NCI-H1417 treated with DMSO at 0.1 percent for 48 hours (cell line): Measurements from ENCODE around the gene SLC16A11.
"Not testable (repeated sequence)": the region's sequence is repeated elsewhere in the genome, so short reads cannot be mapped to it uniquely, and the experiment has no call there.

ENCODE experiments used
- DNase-seq: peaks from one replicate; lab custom pipeline; 2025; lab: John Stamatoyannopoulos, UW

The SLC16A11 gene, protein sequence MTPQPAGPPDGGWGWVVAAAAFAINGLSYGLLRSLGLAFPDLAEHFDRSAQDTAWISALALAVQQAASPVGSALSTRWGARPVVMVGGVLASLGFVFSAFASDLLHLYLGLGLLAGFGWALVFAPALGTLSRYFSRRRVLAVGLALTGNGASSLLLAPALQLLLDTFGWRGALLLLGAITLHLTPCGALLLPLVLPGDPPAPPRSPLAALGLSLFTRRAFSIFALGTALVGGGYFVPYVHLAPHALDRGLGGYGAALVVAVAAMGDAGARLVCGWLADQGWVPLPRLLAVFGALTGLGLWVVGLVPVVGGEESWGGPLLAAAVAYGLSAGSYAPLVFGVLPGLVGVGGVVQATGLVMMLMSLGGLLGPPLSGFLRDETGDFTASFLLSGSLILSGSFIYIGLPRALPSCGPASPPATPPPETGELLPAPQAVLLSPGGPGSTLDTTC

DNA sequence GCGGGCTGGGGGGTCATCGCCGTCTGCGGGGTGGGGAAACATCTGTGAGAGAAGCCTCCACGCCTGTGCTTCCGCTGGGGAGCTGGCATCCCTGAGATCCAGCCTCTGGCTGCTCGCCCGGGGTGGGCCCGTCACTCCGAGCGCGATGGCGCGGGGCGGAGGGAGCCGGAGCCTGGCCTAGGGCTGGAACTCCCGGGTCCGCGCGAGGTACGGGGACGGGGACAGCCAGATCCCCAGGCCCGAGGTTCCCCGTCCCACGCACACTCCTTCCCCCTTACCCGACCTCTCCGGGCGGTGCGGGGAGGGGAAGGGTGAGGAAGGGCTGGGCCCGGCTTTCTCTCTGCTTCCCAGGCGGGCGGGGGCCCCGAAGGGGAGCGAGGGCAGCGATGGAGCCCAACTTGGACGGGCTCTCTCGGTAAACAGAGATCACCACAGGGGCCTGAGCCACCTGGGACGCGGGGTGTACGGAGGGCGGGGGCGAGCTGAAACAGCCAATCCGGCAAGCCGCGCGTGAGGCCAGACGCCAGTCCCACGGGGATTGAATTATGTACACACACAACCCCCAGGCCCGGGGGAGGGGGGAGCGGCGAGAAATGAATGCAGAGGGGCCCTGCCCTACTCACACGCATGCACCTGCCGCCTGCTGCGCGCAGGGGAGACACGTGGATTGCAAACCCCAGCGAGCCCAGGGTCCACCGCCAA lies at the start of gene SLC16A11:
SLC16A11 (minus strand) TSS at position 596 of the 702 bp plus-strand sequence; CDS start at position 17, 579 bp downstream.
- DNase-seq, result peak; percentile 11

DNA sequence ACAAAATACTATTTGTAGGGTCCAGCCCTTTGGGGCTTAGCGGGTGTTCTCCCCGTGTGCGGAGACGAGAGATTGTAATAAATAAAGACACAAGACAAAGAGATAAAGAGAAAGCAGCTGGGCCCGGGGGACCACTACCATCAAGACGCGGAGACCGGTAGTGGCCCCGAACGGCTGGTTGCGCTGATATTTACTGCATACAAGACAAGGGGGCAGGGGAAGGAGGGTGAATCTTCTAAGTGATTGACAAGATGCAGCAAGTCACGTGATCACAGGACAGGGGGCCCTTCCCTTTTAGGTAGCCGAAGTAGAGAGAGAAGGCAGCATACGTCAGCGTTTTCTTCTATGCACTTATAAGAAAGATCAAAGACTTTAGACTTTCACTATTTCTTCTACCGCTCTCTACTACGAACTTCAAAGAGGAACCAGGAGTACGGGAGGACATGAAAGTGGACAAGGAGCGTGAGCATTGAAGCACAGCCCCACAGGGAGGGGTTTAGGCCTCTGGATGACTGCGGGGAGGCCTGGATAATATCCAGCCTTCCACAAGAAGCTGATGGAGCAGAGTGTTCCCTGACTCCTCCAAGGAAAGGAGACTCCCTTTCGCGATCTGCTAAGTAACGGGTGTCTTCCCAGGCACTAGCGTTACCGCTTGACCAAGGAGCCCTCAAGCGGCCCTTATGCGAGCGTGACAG lies 47.6 kb upstream of the SLC16A11 start:
- DNase-seq, result not testable (repeated sequence)

DNA sequence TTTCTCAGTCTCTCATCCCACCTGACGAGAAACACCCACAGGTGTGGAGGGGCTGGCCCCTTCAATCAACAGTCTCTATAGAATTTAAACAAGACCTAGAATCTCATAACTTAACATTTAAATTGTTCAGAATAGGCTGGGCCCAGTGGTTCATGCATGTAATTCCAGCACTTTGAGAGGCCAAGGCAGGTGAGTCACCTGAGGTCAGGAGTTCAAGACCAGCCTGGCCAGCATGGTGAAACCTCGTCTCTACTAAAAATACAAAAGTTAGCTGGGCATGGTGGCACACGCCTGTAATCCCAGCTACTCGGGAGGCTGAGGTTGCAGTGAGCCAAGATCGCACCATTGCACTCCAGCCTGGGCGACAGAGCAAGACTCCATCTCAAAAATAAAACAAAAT lies 45.7 kb upstream of the SLC16A11 start:
- DNase-seq, result not testable (repeated sequence)

DNA sequence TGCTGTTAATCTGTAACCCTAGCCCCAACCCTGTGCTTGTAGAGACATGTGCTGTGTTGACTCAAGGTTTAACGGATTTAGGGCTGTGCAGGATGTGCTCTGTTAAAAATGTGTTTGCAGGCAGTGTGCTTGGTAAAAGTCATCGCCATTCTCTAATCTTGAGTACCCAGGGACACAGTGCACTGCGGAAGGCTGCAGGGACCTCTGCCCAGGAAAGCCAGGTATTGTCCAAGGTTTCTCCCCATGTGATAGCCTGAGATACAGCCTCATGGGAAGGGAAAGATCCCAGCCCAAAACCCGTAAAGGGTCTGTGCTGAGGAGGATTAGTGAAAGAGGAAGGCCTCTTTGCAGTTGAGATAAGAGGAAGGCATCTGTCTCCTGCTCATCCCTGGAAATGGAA lies 44.5 kb upstream of the SLC16A11 start:
- DNase-seq, result not testable (repeated sequence)

DNA sequence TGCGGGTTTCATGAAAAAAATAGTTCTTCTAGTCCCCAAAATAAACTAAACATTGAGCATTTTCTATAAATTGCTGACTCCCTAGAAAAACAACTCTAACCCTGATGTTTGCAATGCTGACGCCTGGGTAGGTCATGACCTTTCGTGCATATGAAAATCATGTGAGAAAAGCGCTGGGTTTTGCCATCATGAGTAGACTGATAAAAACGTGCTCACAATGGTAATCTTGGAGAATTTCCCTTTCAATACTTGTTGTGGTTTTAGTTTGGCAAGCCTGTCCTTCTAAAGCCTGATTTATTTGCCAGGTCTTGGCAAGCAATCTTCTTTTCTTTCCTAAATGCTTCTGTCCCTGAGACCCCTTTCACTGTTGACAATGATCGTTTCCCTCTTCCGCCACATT lies 40.2 kb upstream of the SLC16A11 start:
- no peak for DNase-seq

DNA sequence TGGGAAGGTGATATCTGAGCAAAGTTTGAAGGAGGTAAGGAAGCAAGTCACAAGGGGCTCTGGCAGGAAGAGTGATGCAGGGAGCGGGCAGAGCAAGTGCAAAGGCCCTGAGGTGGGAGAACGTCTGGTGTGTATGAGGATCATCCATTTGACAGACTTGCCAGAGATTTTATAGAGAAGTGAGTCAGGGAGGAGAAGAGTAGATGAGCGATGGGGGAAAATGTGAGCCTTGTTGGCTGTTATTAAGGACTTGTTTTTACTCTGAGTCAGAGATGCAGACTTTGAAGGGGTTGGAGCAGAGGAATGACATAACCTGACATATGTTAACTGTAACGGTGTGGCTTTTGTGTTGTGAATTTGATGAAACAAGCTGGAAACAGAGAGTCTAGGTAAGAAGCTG lies 39.7 kb upstream of the SLC16A11 start:
- no peak for DNase-seq

DNA sequence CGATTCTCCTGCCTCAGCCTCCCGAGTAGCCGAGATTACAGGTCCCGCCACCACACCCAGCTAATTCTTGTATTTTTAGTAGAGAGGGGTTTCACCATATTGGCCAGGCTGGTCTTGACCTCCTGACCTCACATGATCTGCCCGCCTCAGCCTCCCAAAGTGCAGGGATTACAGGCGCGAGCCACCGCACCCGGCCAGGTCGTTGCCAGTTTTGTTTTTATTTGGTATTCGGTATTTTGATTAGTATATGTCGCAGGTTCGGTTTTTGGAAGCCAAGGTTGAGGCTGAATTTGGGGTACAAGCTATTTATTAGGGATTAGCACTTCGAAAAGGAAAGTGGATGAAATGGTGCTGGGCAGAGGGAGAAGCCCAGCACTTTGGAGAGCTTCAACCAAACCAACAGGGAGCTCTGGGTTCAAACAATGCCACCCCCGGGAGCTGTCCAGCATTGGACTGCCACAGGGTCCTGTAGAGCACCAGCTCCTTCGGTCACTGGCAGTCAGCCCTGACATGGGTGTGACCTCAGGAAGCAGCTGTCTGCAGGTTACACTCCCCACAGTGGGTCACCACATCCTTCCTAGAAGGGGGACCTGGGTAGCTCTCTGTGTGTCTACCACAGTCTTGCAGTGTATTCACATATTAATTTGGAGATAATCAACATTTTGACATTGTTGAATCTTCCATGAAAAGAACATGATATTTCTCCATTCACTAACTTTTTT lies 37.6 kb upstream of the SLC16A11 start:
- DNase-seq, result no peak

DNA sequence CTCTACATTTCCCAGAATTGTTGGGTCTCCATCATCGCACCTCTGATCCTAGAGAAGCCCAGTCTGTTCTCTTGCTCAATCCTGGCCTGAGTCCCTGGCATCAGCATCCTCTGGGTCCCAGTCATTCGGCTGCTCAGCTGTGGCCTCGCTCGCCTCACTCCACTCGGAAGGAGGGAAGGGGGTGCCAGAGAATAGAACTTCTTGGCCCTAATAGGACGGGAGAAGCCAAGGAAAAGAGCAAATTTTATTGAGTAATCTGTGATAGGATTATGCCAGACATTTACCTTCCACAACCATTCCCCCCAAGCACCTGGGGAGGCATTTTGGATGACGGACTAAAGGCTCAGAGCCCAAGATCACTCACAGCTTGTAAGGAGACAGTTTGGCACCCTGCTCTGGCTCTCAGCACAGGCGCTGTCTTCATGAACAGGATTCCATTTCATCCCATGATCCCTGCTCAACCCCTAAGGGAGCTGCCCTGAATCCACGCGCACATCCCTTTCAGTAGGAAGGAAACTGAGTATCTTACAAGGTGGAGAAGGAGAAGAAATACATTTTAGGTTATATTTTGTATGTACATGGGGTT lies 36.7 kb upstream of the SLC16A11 start:
- no peak for DNase-seq

DNA sequence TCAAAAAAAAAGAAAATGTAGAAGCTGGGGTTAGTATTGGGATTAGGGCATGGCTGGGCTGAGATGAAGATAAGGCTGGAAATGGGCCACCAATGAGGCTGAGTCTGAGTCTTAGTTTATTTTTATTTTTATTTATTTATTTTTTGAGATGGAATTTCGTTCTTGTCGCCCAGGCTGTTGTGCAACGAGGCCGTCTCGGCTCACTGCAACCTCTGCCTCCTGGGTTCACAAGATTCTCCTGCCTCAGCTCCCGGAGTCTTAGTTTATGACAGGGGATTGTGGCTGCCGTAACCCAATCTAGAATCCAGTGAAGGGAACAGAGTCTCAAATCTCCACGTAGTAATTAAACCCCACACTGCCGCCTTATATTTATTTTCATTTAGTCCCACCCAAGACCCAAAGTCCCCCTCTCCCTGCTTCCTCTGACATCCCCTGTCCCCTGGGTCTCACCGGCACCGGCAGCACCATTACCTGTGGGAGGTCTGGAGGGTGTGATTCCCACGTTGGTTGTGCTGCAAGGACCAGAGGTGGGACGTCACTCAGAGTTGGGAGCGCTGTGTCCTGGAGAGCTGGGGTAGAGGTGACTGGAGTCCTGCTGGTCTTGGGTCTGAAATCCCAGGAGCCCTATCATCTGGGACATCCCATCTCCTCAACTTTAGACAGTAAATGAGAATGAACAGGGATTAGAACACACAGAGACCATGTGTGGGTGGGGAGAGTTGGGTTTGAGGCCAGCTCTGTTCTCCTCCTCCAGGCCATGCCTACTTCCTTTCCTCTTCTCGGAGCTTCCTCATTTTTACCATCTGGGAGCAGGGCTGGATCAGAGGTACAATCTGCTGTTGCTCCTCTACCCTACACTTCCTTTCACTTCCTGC lies 35.9 kb upstream of the SLC16A11 start, which contains the start of gene CLEC10A:
CLEC10A (minus strand) TSS at position 671 of the 875 bp plus-strand sequence. CDS start 1,439 bp downstream, outside the sequence.
- DNase-seq, result no peak

DNA sequence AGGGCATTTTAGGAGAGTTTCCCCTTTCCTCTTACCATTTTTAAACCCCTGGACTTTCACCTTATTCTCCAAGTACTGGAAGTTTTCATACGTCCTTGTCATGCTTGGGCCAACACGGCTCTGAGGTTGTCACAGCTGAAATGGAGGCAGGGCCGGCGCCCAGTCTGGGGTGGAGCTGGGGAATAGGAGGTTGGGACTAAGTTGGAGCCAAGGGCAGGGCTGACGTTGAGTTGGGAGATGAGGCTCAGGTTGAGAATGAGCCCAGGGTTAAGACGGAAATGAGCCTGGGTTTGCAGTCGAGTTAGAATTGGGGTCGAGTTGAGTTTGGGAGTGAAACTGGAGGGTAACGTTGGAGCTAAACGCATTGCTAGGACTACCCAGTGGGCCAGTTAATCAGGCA lies 34.8 kb upstream of the SLC16A11 start:
- DNase-seq, result no peak

DNA sequence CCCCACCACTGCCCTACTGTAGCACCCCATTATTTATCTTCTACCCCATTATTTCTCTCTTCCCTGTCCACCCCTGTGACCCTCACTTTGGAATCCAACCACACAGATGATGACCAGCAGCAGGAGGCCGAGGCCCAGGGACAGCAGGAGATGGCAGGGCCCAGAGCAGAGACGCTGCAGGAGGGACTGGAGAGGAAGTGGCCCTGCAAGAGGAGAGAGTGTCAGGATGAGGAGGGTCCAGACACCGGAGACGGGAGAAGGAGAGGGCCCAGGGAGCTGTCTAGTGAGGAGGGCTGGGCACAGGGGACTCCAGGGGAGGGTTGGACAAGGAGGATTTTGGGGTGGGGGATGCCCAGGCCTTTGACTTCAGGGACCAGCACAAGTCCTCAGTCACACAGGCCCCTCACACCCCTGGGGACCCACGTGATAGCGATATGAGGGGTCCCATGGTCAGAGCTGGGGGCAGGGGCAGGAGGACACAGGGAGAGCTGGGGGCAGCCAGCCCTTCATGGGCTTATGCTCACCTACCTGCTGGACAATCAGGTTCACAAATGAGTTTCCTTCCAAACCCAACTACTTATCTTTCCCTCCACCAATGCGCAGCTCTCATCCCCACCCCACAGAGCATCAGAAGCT lies 34.1 kb upstream of the SLC16A11 start:
- DNase-seq, result no peak

DNA sequence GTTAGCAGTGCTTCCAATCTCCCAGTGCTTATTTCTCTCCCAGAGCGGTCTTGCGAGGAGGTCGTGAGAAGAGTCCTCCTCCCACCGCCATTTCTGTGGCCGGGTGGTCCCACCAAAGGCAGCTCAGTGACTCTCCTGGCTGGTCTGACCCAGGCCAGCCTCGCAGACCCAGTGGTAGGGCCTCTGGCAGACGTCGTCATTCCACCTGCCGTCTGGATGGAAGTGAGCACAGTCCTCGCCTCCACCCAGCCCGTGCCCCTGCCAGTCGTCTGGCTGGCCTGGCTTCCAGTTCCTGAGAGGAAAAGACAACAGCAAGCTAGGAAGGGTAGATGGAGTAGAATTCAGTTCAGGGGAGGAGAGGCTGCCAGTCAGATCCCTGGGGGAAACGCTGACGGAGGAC lies 31.0 kb upstream of the SLC16A11 start:
- no peak for DNase-seq

DNA sequence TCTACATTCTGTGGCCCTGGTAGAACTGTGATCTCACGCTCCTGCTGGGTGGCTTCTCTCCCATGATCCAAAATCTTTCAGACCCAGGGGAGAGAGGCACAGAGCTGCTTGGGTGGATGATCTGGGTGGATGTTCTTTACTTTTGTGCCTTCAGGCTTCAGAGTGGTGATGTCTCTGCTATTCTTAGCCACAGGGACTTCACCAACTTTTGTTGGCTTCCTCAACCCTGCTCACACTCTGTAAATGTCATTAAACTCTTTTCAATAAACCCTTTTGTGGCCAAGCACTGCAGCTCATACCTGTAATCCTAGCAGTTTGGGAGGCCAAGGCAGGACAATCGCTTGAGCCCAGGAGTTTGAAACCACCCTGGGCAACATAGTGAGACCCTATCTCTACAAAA lies 28.5 kb upstream of the SLC16A11 start:
- DNase-seq, result no peak

DNA sequence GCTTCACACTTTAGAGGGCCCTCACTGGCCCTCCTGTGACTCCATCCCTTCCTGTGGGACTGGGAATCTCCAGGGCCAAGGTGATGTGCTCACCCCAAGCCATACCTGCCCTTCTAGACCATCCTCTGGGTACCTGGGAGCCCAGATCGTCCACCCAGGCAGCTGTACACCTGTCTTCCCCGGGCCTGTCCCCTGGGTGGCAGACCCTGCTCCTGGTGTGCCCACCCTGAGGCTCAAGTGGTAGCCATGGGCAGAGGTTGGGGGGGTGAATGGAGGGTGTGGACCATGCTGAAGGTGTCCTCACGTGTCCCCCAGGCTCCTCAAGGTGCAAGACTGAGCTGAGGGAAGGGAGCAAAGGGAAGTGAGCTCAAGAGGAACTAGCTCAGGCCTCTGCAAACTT lies 26.8 kb upstream of the SLC16A11 start:
- DNase-seq, result no peak

DNA sequence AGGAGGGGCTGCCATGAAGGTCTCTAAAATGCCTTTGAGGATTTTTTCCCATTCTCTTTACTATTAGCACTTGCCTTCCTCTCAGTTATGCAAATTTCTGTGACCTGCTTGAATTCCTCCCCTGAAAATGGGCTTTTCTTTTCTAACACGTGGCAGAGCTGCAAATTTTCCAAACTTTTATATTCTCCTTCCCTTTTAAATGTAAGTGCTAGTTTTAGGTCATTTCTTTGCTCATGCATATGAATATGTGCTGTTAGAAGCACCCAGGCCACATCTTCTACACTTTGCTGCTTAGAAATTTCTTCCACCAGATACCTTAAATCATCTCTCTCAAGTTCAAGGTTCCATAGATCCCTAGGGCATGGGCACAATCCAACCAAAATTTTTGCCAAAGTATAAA lies 24.4 kb upstream of the SLC16A11 start:
- DNase-seq, result no peak

DNA sequence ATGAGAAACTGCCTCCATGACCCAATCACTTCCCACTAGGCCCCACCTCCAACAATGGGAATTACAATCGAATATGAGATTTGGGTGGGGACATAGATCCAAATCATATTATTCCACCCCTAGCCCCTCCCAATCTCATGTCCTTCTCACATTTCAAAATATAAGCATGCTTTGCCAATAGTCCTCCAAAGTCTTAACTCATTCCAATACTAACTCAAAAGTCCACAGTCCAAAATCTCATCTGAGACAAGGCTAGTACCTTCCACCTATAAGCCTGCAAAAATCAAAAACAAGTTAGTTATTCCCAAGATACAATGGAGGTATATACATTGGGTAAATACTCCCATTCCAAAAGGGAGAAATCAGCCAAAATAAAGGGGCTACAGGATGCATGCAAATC lies 23.3 kb upstream of the SLC16A11 start:
- no peak for DNase-seq

DNA sequence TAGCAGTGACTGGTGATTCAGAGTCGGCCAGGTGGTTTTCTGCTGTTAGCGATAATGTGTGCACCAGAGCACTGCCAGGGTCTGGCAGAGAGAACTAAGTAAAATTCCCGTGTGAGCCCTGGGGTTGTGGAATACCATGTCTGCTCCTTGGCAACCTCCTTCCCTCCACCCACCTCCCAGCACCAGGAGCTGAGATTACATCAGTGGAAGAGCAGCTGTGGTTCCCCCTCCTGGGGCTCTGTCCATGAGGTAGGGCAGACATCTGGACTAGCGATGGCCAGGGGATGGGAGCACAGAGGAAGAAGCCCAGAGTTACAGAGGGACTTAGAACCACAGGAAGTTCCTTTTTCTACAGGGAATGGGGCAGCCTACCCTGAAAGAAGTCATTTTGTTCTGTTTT lies 20.4 kb upstream of the SLC16A11 start:
- DNase-seq, result no peak

DNA sequence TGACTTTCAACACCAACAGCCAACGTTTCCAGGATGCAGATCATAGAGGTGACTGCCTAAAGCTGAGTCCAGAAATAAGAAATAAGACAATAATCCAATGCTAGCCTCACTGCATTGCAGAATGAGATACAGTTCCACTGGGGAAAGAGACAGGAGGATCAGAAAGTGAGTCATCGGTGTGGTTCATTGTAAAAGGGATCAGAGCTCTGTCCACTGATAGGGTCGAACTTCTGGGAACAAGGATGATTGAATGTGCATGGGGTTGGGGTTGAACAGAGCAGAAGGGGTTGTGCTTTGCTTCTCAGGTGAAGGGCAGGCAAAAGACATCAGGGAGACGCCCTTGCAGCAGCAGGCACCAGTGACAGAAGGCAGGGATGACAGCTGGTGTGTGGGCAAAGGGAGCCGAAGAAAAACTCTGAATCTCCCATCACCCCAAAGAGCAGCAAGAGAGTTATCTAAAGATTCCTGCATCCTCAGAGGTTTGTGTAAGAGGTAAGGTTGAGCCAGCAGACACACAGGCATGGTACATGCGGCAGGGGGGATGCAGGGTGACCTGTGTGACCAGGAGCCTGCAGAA lies 19.7 kb upstream of the SLC16A11 start:
- DNase-seq, result no peak

DNA sequence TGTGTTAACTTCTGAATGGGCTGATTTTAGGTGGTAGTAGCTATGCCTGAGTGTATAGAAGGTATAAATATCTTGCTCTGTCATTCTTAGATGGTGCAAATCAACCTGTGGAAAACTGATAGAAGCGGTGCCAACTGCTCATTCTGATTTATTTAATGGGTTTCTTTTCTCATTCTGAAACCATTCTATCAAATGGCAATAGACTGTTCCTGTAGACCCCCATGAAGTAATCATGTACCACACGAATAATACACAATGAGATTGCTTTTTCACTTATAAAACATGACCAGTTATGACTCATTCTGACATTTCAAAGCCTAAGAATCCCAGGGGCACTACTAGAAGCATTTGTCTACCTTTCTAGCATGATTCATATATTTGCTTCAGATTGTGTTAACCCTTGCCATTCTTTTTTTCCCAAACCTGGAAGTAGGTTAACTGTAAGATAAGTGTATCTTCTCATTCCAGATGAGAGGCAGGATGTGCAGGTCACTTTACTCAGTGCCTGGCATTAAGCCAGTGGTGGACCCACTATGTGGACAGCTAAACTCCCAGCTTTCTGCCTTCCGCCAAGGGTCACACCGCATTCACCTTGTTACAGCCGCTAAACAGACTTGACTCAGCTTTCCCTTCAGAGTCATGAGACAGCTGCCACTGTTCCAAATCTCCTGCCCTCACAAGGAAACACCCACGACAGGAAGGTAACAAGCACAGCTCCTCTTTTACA lies 16.4 kb upstream of the SLC16A11 start:
- no peak for DNase-seq
